ENCODE data around the gene PRIMA1.

Gene PRIMA1

DNA sequence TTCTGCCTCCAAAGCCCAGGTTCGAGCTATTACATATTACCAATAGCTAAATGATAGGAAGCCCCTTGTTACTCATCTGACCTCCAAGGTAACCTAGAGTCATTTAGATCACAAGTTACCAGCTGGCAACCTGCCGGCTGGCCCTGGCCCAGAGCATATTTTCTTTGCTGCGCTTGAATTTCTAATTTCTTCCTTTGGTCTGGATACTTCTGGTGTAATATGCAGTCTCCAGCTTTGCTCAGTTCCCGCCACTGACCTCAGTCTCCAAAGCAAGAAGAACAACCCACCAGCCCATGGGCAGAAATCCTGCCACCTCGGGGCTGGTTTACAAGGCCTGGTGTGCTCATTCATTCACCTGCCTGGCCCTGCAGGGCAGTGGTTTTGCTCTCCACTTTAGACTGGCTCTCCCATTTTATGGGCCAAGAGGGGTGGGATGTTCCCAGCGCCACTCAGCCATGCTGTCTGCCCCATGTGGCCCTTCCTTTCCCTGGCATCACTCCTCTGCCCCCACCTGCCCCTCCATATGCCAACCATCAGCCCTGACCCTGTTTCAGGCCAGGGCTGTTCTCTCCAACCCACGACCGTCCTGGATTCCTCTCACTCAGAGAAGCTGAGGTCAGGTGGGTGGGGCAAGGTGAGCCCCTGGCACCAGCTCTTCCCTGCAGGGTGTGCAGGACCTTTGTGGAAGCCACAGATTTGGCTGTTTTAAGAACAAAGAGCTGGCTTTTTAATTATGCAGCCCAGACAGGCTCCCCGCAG is 76.0 kb downstream of the PRIMA1 start:
- no peak for DNase-seq (ENCODE audit: low spot score)

DNA sequence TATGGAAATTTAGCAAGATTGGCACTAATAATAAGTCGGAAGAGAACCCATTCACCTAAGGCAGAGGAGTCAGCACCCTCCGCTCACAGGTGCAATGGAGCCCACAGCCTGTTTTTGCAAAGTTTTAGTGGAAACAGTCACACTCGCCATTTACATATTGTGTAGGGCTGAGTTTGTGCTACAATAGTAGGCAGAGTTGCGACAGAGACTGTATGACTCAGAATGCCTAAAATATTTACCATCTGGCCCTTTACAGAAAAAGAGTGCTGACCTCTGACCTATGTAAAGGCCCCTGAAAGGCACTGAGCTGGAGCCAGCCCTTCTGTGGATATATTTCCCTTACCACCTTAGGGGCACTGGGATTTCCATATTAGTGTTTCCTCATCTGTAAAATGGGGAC is 79.0 kb downstream of the PRIMA1 start:
- no peak for DNase-seq (ENCODE audit: low spot score)

DNA sequence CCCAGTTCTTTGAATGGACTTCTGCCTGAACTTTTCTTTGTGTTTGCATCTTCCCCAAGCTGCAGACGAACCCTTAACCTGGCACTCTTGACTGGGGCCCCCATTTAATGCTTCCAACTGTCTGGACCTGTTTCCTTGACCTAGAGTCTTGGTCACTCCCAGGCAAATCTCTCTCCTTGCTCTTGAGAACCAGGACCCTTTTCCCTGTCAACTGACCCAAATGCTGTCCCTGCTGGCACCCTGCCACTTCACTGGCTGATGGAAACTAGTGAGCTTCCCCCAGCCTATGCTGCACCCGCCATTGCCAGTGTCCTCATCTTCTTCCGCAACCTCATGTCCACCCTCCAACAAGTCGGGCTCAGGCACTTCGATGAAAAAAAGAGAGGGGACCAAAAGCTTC is 79.5 kb downstream of the PRIMA1 start:
- DNase-seq (ENCODE audit: low spot score): no peak

DNA sequence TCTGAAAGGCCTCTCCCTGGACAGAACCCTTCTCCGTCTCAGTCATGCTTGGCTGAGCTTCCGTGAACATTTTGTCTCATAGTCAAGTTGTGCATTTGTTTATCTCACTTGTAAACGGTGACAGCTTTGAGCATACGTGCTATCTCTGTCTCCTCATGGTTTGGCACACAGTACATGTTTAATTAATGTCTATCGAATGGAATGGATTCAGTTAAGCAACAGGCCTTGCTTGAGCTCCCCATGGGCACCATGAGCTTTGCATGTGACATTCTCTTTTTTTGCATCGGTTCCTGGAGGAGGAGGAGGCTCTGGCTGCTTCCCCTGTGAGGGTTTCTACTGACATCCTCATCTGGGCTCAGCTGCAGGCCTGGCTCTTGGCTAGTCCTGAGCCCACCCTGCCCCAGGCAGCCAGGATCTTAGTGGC is 80.0 kb downstream of the PRIMA1 start:
- no peak for DNase-seq (ENCODE audit: low spot score)

DNA sequence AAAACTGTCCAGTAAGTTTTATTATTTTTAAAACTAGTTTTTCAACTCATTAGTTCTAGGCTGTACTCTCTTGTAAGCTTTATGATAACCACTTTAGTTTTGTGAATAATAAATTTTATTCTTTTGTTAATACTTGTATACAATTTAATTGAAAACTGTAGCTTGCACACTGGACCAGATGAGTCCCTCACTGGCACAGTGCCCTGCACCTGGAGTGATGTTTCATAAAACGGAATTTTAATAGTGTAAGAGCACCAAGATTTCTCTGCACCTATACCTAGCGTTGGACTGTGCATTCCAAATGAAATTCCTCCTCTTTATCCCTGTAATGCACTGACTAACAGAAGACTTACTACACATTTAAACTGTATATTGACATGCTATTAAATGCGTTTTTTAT is 80.8 kb downstream of the PRIMA1 start:
- no peak for DNase-seq (ENCODE audit: low spot score)

DNA sequence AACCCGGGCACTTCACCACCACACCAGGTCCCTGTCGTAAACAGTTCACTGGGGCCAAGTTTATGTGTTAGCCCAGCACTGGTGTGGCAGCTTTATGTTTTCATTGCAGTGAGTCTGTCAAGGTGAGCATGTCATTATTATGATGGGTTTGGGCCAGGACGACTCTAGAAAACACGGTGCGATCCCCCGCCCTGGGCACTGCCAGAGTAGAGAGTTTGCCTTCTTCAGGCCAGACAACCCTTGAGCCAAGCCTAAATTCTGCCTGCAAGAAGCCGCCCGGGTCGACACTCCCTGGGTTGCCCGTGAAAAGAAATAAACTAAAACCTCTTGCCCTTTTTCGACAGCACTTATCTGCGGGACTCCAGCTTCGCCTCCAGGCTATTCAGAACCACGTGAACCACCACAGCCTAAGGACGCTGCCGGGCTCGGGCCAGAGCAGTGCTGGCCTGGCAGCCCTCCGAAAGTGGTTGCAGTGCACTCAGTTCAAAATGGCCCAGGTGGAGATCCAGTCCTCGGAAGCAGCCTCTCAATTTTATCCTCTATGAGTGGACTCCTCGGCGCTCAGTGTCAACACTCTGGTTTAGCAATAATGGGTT is 81.8 kb downstream of the PRIMA1 start:
- DNase-seq (ENCODE audit: low spot score): no peak

DNA sequence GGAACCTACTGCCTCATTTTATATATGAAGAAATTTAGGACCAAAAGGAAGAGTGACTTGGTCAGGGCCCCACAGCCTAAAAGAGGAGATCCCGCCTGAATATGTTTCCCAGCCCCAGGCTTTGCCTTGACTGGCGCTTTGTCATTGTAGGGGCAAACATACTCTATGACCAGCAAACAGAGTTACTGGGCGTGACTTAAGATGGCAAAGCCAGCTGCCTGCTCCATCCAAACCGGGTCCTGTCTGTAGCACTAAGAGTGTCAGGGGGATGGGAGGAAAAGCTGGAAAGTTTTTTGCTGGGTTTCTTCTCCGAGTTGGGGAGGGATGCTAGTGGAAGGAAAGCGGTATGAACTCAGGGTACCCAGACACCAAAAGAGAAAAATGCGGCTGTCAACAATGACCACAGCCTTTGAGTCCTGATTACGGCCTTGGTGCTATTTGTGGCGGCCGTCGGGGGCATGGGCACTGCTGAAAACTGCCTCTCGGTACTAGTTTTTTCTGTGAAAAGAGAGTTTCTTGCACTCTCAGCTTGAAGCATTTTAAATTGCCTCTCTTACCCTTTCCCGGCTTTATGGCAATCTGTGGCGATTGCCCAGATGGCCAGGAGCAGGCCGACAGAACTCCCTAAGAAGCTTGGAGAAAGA is 82.7 kb downstream of the PRIMA1 start:
- no peak for DNase-seq (ENCODE audit: low spot score)

DNA sequence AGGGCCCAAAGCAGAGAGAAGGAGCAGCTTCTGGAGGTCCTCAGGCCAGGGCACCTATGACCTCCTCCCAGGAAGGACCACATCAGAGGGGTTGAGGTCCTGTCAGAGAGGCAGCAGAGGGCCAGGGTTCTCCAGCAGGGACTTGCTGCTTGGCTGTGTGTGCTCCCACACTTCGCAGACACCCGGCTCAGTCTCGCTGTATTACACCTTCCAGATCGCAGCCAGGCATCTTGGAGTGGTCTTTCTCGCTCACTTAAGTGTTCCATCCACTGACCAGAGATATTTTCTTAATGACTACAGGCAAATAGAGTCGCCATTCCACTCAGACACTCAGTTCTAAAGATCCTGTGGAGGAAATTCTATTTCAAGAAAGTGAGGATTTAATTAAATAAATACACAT is 84.3 kb downstream of the PRIMA1 start:
- no peak for DNase-seq (ENCODE audit: low spot score)

DNA sequence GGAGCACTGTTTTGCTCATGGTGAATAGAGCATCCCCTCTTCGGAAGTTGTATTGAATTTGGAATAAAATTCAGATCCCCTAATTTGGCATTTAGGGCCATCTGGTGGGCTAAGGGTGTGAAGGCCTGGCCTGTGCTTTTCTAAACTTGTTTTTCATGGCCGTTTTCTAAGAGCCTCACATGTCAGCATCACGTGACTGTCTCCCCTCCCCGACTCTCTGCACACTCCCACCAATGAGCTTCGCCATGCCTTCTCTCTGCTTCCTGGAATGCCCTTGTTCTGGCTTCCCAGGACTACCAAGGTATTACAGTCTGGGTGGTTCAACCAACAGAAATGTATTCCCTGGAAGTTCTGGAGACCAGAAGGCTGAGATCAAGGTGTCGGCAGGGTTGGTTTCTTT is 85.3 kb downstream of the PRIMA1 start:
- DNase-seq (ENCODE audit: low spot score): no peak

DNA sequence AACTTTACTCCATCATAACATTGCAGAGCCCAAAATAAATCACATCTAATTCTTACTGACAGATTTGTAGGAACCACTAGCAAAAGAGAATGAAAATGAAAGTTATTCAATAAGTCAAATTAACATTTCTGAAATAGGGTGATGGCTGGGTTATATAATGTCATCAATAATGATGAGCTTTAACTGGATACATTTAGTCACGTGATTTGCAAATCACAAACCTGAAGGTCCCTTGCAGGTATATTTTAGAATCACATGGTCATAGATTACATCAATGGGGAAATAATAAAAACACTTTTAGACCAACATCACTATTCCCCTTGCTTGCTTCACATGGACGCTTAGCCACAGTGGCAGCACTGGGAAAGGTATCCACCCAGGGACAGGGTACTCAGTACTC is 86.7 kb downstream of the PRIMA1 start:
- DNase-seq (ENCODE audit: low spot score): no peak

DNA sequence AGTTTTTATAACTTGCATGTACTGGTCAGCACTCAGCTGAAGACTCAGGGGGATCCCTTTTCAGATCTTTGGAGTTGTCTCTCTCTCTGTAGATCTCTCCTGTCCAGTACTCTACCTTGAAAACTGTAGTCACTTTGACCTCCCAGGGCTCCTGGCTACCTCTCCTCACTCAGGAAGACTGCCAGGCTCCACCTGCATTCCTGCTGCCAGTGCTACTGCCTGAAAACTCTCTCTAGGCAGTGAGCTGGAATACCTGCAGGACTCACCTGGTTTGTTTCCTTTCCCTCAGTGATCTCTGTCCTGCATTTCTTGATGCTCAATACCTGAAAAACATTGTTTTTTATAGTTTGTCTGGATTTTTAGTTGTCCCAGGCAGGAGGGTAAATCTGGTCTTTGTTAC is 87.4 kb downstream of the PRIMA1 start:
- DNase-seq (ENCODE audit: low spot score): no peak

DNA sequence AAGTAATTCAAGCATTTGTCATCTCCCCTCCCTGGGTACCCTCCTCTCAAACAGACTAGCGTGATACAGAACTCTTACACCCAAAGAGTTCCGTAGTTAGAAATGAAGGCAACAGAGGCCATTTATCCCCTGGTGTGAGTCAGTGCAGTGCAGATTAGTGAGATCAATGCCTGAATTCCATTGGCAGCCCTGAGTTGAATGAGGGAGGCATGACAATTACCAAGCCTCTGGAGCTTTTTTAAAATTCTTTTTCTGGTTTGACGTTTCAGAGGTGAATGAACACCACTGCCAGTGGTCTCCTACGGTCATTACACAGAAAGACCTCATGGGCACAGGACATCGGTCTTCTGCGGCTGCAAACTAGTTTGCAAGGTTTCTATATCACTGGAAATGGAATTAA is 94.4 kb downstream of the PRIMA1 start:
- no peak for DNase-seq (ENCODE audit: low spot score)

DNA sequence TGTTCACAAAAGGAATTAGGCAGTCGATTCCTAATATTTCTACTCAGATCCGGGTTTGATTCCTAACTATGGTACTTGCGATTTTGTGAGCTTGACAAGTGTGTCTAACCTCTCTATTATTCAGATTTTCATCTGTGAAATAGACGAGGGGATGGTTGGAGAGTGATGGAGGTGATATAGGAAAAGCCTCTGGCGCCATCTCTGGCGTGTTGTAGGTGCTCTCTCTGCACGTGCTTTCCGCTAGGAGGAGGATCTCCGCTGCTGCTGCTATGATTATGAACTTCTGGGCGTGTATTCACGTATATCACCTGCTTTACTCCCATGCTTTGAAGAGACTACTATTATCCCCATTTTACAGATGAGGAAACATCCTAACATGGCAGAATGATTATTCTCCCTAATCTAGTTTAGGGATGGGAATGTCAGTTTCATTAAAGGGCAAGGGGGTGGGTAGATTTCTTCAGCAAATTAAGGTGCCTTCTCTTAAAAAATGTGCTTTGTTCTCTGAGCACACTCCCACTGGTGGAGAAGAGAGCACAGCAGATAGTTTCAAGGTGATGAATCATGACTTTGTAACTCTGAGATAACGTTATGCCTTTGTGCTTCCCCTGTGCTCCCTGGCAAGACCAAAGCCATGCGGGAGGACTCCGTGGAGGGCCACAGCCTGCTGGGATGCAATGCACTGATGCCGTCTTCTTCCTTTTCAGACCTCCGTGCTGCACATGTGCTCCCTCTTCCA is 97.1 kb downstream of the PRIMA1 start:
- no peak for DNase-seq (ENCODE audit: low spot score)

DNA sequence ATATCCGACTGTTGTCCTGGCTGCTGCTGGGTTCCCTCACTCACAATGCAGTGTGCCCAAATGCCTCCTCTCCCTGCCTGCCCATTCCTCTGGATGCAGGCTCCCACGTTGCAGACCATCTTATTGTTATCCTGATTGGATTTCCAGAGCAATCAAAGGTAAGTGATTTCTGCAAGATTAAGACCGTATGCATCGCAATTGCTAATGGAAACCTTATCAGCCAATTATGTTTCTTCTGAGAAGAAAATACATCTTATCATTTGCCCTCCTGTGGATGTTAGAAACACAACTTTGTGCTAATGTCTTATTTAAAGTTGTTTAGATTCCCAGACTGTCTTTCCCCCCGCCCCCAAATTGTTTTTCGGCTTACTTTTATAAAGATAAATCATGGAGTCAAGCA is 98.1 kb downstream of the PRIMA1 start:
- DNase-seq (ENCODE audit: low spot score): no peak

DNA sequence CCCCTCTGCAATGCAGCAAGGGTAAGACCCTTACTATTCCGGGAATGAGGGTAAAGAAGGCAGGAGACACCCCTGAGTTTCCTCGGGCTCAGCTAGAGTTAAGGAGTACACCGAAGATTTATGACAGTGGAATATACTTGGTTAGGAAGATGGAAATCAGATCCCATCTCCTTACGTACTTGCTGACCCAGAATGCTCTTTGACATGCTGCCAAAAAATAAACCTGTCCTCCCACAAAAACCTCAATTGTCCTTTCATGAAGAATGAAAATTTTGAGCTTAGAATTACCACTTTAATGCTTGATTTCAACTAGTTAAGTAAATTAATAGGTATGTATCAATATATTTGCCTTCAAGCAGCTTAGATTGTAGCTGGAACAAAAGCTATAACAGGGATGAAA is 99.5 kb downstream of the PRIMA1 start:
- no peak for DNase-seq (ENCODE audit: low spot score)

DNA sequence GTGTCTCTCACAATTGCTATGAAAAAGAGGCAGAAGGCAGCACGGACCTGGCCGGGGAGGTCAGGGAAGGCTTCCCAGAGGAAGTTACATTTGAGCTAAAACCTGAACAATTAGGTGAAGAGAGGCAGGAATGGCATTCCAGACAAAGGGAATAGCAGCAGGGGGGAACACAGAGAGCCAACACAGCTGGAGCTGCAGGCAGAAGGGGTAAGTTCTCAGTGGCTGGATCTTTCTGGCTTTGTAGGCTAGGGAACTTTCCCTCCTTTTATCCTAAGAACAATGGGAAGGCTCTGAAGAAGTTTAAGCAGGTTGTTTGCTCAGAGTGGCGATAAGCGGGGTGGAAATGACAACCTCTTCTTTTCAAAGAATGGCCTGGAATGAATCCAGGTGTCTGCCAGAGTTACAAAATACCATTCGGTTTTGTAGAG is 100.0 kb downstream of the PRIMA1 start:
- DNase-seq (ENCODE audit: low spot score): no peak

DNA sequence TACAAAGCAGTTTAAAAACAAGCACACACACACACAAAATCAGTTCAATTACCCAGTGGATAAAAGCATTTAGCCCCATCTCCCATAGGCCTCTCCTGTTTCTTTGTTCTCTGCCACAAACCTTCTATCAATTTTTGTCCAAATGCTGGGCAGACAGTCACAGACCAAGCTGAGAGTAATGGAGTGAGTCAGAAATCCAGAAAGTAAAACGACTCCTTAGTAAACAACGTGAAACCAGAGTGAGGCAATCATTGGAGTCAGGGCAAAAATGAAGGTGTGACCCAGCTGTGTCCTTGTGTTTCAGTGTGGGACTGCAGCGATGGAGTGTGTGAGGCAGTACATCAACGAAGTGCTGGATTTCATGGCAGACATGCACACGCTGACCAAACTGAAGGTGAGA is 102.0 kb downstream of the PRIMA1 start:
- DNase-seq (ENCODE audit: low spot score): no peak

DNA sequence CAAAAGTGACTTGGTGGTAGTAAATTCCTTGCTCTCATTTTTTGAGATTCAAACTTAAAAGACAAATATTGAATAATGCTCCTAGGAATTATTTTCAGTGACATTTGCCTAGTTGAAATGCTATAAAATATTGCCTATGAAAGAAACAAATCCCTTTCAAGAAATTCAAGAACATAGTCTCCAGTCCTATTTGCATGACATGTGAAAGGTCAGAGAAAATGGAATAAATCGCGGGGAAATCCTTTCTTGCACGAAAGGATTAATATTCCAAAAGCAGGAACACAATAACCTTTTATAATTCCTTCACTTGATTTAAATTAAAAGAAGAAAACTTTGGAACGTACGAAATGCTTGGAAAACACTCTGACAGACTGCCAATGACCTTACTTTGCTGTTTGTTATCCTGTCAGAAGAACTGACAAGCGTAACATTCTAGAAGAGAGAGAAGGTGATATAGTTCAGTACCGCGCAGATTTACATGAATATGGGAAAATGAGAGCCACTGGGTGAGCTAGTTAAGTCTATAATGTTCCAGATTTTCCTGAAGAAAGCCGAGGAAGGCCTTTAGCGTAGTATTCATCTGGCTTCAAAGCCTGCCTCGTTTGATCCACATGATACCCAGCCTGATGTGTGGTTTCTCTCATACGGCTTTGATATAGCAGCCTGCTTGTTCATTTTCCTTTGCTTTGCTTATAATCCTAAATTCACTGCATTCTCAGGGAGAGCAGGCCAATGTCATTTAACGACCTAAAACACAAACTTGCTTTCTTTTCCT is 103.0 kb downstream of the PRIMA1 start:
- DNase-seq (ENCODE audit: low spot score): no peak

DNA sequence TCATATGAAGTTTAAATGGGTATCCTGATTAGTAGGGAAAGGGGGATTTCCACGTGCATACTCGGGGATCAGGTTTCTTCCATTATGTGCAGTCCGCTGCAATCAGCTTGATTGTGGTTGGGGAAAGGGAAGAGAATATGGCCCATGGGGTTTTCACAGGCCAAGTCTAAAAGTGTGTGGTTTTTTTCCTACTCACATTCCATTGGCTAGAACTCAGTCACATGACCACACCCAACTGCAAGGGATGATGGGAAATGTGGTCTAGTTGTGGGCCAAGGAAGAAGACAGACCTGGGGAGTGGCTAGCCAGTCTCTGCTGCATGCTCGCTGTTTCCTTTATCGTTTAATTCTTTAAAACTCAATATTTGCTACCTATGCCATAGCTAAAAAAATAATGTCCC is 105.1 kb downstream of the PRIMA1 start:
- no peak for DNase-seq (ENCODE audit: low spot score)

DNA sequence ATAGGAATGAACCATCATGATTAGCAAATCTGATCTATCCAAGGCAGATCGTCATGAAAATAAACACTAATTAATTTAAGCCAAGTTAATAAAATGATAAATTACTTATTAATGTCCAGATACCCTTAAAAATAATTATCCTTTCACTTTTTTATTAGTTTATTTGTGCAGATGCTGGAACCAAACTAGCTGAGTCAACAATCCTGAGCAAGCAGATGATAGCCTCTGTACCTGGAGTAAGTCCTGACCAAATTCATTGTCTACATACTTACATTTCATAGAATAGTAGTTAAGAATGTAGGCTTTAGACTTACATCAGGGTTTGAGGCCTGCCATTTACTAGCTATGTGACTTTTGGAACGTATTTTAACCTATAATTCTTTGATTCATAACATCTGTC is 105.8 kb downstream of the PRIMA1 start:
- no peak for DNase-seq (ENCODE audit: low spot score)

DNA sequence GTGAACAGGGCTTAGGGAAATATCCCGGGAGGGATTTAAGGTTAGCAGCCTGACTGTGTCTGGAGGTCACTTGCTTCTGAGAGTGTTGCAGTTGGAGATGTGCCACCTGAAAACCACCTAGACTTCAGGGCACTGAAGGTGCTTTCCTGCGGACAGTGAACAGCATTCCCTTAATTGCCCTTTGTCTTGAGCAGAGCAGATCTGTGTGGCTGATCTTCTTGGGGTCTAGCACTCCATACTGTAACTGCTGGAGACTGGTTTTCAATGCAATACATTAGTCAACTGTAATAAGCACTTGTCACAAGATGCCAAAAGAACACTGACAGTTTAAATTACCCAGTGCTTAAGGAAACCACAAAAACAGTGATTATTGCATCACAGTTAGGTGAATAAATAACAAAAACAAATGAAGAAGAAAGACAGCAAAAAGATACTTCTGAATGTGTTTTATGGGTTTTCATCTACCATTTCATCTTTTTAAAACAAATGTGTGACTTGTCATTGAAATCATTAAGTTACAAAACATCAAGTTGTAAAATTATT is 111.8 kb downstream of the PRIMA1 start:
- no peak for DNase-seq (ENCODE audit: low spot score)

DNA sequence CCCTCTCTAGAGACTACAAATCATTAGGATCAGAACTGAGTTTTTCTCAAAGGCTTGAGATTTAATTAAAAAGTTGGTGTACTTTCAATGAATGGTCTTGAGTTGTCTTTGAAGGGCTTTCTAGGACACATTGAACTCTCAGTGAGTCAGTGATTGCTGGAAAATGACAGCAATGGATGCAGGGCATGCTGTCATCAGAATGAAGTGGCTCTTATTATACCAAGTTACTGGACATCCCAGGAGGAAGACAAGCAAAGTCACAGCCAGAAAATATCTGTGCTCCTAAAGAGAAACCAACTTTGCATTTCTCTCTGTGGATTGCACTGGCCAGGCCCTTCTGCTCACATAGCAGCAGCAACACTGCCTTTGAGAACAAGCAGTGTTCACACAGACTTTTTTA is 112.6 kb downstream of the PRIMA1 start:
- DNase-seq (ENCODE audit: low spot score): no peak

Measured in left forelimb (tissue), 1 donor.